GM18498 (cell line): ENCODE measurements around the gene MAGIX.

Experiments used
- ATAC-seq: cut with Tn5 transposase; IDR thresholded peaks from one replicate; pipeline ENCODE4 v1.9.1; 2021; ENCODE audit warnings: mild to moderate bottlenecking, moderate library complexity; ENCODE audit not compliant: unreplicated experiment

The MAGIX gene

GRCh38 chrX:49203536-49203935 is 41.0 kb downstream of the MAGIX start:
- ATAC-seq: no peak

- ATAC-seq: no peak
Observed at GRCh38 chrX:49204017-49204416, 41.5 kb downstream of the MAGIX start.

- ATAC-seq: no peak
Observed at GRCh38 chrX:49204709-49205108, 42.2 kb downstream of the MAGIX start.

GRCh38 chrX:49205443-49205842 is 42.9 kb downstream of the MAGIX start:
- no peak for ATAC-seq

GRCh38 chrX:49206543-49206942 is 44.0 kb downstream of the MAGIX start:
- no peak for ATAC-seq

- ATAC-seq: no peak
Observed at GRCh38 chrX:49208399-49208798, 45.8 kb downstream of the MAGIX start.

- no peak for ATAC-seq
Observed at GRCh38 chrX:49209434-49210251, 47.1 kb downstream of the MAGIX start.

GRCh38 chrX:49210406-49210805 is 47.8 kb downstream of the MAGIX start:
- no peak for ATAC-seq

GRCh38 chrX:49211074-49211473 is 48.5 kb downstream of the MAGIX start:
- no peak for ATAC-seq

- no peak for ATAC-seq
Observed at GRCh38 chrX:49212209-49212608, 49.7 kb downstream of the MAGIX start.

GRCh38 chrX:49212861-49213260 is 50.3 kb downstream of the MAGIX start:
- ATAC-seq: no peak

GRCh38 chrX:49214416-49214815 is 51.9 kb downstream of the MAGIX start:
- no peak for ATAC-seq

GRCh38 chrX:49214996-49215526 is 52.5 kb downstream of the MAGIX start:
- ATAC-seq: no peak
